ENCODE measurements around the gene NEXN. TPM values are rescaled to one million over a fixed set of nuclear protein-coding genes. Genes with fewer than 3 reads are reported as not detected.

Gene NEXN
- total and polyA plus RNA-seq, 2 of the 13 experiments (the other 11 are each of a cell fraction or from before 2014, with no cell fraction given), result 0.07 to 0.97 TPM

DNA sequence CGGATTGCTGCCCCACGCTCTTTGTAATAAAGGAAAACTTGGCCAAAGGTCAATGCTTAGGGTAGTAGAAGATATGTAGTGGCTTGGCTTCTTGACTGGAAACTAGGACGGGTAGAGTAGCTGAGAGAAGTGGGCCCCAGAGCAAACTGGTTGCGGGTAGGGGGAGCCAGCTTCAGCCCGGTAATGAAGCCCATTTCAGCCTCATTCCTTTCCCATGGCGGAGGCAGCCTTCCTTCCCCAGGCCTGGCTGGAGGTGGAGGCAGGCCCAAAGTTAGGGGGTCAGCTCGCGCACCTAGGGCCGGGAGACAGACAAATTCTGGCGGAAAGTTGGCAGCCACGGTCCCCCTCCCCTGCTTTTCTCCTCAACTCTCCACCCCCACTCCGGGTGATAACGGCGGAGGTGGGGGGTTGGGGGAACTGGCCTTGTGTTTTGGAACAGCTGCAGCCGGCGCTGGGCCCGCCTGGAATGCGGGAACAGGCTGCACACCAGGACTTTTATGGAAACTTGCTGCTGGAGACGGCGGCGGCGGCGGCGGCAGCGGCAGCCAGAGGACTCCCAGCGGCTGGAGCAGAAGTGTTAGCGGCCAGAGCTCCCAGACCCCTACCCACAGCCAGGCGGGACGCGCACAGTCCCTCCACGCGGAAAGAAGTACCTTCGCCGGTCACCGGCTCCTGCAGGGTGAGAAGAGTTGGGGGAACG, at the start of gene NEXN (continued):
- TF ChIP-seq, protein P1, sequence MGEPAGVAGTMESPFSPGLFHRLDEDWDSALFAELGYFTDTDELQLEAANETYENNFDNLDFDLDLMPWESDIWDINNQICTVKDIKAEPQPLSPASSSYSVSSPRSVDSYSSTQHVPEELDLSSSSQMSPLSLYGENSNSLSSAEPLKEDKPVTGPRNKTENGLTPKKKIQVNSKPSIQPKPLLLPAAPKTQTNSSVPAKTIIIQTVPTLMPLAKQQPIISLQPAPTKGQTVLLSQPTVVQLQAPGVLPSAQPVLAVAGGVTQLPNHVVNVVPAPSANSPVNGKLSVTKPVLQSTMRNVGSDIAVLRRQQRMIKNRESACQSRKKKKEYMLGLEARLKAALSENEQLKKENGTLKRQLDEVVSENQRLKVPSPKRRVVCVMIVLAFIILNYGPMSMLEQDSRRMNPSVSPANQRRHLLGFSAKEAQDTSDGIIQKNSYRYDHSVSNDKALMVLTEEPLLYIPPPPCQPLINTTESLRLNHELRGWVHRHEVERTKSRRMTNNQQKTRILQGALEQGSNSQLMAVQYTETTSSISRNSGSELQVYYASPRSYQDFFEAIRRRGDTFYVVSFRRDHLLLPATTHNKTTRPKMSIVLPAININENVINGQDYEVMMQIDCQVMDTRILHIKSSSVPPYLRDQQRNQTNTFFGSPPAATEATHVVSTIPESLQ (CRISPR knock-in tag; conservative IDR thresholded peaks at IDR 0.05), result no peak
- TF ChIP-seq ZNF792 (CRISPR knock-in tag; IDR thresholded peaks at IDR 0.05), result peak; percentile 38; the same call in 1 of the 2 replicates
- no peak for TF ChIP-seq FOXA1 (IDR thresholded peaks at IDR 0.05)
- no peak for TF ChIP-seq FOXA1 (CRISPR knock-in tag; IDR thresholded peaks at IDR 0.05)
- peak; percentile 27; the same call in 1 of the 2 replicates for TF ChIP-seq ZNF788 (CRISPR knock-in tag; IDR thresholded peaks at IDR 0.05; ENCODE audit: borderline replicate concordance)
- TF ChIP-seq KLF15 (CRISPR knock-in tag; IDR thresholded peaks at IDR 0.05; ENCODE audit: borderline replicate concordance), result no peak
- TF ChIP-seq SIN3A (IDR thresholded peaks at IDR 0.05; ENCODE audit: borderline replicate concordance, low read depth, low read length), result peak; percentile 24; the same call in 1 of the 2 replicates
- TF ChIP-seq, protein P2, sequence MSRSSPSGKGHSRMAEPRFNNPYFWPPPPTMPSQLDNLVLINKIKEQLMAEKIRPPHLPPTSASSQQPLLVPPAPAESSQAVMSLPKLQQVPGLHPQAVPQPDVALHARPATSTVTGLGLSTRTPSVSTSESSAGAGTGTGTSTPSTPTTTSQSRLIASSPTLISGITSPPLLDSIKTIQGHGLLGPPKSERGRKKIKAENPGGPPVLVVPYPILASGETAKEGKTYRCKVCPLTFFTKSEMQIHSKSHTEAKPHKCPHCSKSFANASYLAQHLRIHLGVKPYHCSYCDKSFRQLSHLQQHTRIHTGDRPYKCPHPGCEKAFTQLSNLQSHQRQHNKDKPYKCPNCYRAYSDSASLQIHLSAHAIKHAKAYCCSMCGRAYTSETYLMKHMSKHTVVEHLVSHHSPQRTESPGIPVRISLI (CRISPR knock-in tag; IDR thresholded peaks at IDR 0.05; ENCODE audit: borderline replicate concordance), result no peak
- peak; percentile 98 for TF ChIP-seq HNRNPLL (IDR thresholded peaks at IDR 0.05; ENCODE audit: low read depth, low read length, poor library complexity, severe bottlenecking)
- peak; percentile 77 for TF ChIP-seq ZNF547 (CRISPR knock-in tag; IDR thresholded peaks at IDR 0.05)
- TF ChIP-seq LCORL (IDR thresholded peaks at IDR 0.05), result no peak
- peak; percentile 51; the same call in 1 of the 2 replicates for TF ChIP-seq LCORL (CRISPR knock-in tag; IDR thresholded peaks at IDR 0.05)
- no peak for TF ChIP-seq KDM2A (CRISPR knock-in tag; IDR thresholded peaks at IDR 0.05; ENCODE audit: borderline replicate concordance, low read depth)
- no peak for TF ChIP-seq ZNF761 (CRISPR knock-in tag; conservative IDR thresholded peaks at IDR 0.05)
- no peak for TF ChIP-seq PRDM15 (CRISPR knock-in tag; IDR thresholded peaks at IDR 0.05)
- no peak for TF ChIP-seq ZNF484 (CRISPR knock-in tag; IDR thresholded peaks at IDR 0.05; ENCODE audit: borderline replicate concordance, low read depth)
- TF ChIP-seq ZNF605 (CRISPR knock-in tag; IDR thresholded peaks at IDR 0.05), result no peak
- peak; percentile 65 for TF ChIP-seq KMT2B (CRISPR knock-in tag; IDR thresholded peaks at IDR 0.05)
- TF ChIP-seq ETS1 (CRISPR knock-in tag; IDR thresholded peaks at IDR 0.05), result no peak
- no peak for TF ChIP-seq ZNF878 (CRISPR knock-in tag; IDR thresholded peaks at IDR 0.05)
- no peak for TF ChIP-seq SIX1 (CRISPR knock-in tag; IDR thresholded peaks at IDR 0.05; ENCODE audit: borderline replicate concordance)
- TF ChIP-seq IRF2 (CRISPR knock-in tag; IDR thresholded peaks at IDR 0.05), result no peak
- no peak for TF ChIP-seq NR1H2 (CRISPR knock-in tag; IDR thresholded peaks at IDR 0.05; ENCODE audit: borderline replicate concordance, low read depth)
- TF ChIP-seq ZNF879 (CRISPR knock-in tag; IDR thresholded peaks at IDR 0.05), result no peak

Data from HepG2 (cell line).